OCI-LY3 (cell line): Measurements from ENCODE around the gene AQP2.

Experiments
- H2AFZ ChIP-seq: fragments of 200-600, 300-600 bp; shearing (Covaris generic); 2 replicates; pipeline ENCODE4 v1.6.0; 2014; ENCODE audit warnings: antibody characterized with exemption, low read depth, low read length
- H3K27ac ChIP-seq: fragments of 200-600, 300-600 bp; sonication (generic); 2 replicates; pipeline ENCODE4 v1.5.1; 2014; ENCODE audit warnings: mild to moderate bottlenecking, low read length, moderate library complexity, mixed read lengths
- H3K27me3 ChIP-seq: fragments of 200-600, 300-600 bp; sonication (generic); 2 replicates; pipeline ENCODE4 v1.6.1; 2014; ENCODE audit warnings: low read depth, low read length, mixed read lengths
- H3K36me3 ChIP-seq: fragments of 200-600, 300-600 bp; sonication (generic); replicated peaks from 2 replicates; pipeline ENCODE3; 2014; ENCODE audit warnings: low read depth, low read length, mixed read lengths
- H3K4me1 ChIP-seq: fragments of 300-600, 200-600 bp; sonication (generic); 2 replicates; pipeline ENCODE4 v1.6.1; 2014; ENCODE audit warnings: low read length, mixed read lengths
- H3K4me2 ChIP-seq: fragments of 200-600, 300-600 bp; sonication (generic); 2 replicates; pipeline ENCODE4 v1.6.1; 2014; ENCODE audit warnings: low read length, mixed read lengths
- H3K4me3 ChIP-seq: fragments of 300-600, 200-600 bp; sonication (generic); 2 replicates; pipeline ENCODE4 v1.5.1; 2014; ENCODE audit warnings: antibody characterized with exemption, mild to moderate bottlenecking, low read length, moderate library complexity
- H3K79me2 ChIP-seq: fragments of 300-600, 200-600 bp; shearing (Covaris generic); 2 replicates; pipeline ENCODE4 v1.6.1; 2014; ENCODE audit warnings: mild to moderate bottlenecking, low read length, mixed read lengths
- H3K9ac ChIP-seq: fragments of 300-600, 200-600 bp; shearing (Covaris generic); 2 replicates; pipeline ENCODE4 v1.6.0; 2014; ENCODE audit warnings: mild to moderate bottlenecking, low read length, moderate library complexity
- H3K9me3 ChIP-seq: fragments of 200-600, 300-600 bp; shearing (Covaris generic); 2 replicates; pipeline ENCODE4 v1.6.1; 2014; ENCODE audit warnings: low read length, mixed read lengths; ENCODE audit not compliant: insufficient read depth
- H4K20me1 ChIP-seq: fragments of 200-600, 300-600 bp; sonication (generic); 2 replicates; pipeline ENCODE4 v1.6.1; 2016; ENCODE audit warnings: low read length, mixed read lengths; ENCODE audit not compliant: insufficient read depth
- EZH2phosphoT487 ChIP-seq: fragments of 200-600 bp; shearing (Covaris generic); IDR thresholded peaks from 2 replicates; pipeline ENCODE4 v1.6.1; 2018; ENCODE audit warnings: antibody characterized with exemption, mixed run types, low read depth
- TF ChIP-seq, protein P1 (sequence below): fragments of 200-600, 300-600 bp; sonication (generic); IDR thresholded peaks from 2 replicates; pipeline ENCODE4 v1.5.1; 2014; ENCODE audit warnings: antibody characterized with exemption, low read length, low read depth

Gene AQP2

DNA sequence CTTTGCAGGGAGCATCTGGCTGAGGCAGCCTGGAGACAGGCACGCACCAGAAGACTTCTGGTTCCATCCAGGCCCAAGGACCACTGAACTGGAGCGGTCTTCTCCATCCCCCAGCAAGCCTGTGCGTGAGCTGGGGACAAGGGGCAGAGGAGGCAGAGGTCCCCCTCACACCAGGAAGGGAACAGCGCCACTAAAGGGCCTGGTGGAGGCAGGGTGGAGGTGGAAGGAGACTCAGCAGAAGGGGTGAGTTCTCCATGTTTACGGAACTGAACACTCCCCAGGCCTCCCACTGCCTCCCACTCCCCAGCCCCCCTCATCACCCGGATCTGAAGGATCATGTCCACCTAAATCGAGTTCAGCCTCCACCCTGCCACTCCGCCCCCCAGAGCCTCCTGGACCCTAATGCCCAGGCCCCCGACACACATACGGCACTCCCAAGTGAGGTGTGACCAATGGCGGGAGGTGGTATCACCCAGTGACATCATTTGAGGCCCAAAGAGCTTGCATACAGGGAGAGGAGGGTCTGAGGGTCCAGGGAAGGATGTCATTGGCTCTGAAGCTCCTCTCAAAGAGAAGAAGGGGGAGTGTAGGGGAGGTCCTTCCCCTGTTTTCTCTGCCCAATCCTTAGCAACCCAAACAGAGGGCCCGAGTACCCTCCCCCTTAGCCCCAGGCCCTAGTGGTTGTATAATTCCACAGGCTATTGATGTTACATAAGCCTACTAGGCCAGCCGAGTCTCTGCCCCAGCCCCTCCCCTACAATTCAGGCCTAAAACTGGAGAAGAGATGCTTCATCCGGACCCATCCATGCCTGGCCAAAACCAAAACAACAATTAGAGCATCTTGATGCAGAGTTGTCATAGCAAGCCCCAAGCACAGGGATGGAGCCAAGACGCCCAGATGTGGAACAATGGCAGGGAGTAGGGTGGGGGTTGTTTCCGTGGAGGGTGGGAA, 47.9 kb upstream of the AQP2 start:
- Histone ChIP-seq H3K36me3 (no peaks in the 10 kb centered on the region), H3K4me1 (peaks cover 13% of the 10 kb centered on the region), H3K9me3 (no peaks in the 10 kb centered on the region), H3K27ac (no peak overlapping the region), H4K20me1 (no peaks in the 10 kb centered on the region), H3K4me2 (no peak overlapping the region), H3K9ac (no peak overlapping the region), H2AFZ (no peak overlapping the region), H3K27me3 (no peaks in the 10 kb centered on the region), H3K79me2 (no peaks in the 10 kb centered on the region), H3K4me3 (no peak overlapping the region)
- TF ChIP-seq, protein P1, sequence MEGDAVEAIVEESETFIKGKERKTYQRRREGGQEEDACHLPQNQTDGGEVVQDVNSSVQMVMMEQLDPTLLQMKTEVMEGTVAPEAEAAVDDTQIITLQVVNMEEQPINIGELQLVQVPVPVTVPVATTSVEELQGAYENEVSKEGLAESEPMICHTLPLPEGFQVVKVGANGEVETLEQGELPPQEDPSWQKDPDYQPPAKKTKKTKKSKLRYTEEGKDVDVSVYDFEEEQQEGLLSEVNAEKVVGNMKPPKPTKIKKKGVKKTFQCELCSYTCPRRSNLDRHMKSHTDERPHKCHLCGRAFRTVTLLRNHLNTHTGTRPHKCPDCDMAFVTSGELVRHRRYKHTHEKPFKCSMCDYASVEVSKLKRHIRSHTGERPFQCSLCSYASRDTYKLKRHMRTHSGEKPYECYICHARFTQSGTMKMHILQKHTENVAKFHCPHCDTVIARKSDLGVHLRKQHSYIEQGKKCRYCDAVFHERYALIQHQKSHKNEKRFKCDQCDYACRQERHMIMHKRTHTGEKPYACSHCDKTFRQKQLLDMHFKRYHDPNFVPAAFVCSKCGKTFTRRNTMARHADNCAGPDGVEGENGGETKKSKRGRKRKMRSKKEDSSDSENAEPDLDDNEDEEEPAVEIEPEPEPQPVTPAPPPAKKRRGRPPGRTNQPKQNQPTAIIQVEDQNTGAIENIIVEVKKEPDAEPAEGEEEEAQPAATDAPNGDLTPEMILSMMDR, result no peak

DNA sequence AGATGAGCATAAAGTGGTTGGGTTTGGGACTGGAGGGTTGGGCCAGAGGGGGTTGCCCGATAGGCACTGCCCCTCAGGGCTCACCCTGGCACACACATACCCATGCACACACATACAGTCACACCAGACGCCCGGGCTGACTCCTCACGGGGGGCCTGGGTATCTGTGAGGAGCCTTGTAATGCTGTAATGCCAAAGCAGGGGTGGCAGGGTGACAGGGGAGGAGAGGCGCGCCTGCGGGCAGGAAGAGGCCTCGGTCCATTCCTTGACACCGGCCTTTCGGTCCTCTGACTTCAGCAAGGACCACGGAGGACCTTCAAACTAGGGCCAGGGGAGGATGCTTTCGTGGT, 47.2 kb upstream of the AQP2 start:
- Histone ChIP-seq H3K4me2 (peak overlapping the region; percentile 62), H3K79me2 (no peaks in the 10 kb centered on the region), H2AFZ (no peak overlapping the region), H3K27ac (no peak overlapping the region), H4K20me1 (no peaks in the 10 kb centered on the region), H3K4me1 (peaks cover 7% of the 10 kb centered on the region), H3K9ac (no peak overlapping the region), H3K4me3 (peak overlapping the region; percentile 77), H3K9me3 (no peaks in the 10 kb centered on the region), H3K36me3 (no peaks in the 10 kb centered on the region), H3K27me3 (no peaks in the 10 kb centered on the region)
- TF ChIP-seq EZH2phosphoT487, result no peak
- TF ChIP-seq, protein P1, result no peak

DNA sequence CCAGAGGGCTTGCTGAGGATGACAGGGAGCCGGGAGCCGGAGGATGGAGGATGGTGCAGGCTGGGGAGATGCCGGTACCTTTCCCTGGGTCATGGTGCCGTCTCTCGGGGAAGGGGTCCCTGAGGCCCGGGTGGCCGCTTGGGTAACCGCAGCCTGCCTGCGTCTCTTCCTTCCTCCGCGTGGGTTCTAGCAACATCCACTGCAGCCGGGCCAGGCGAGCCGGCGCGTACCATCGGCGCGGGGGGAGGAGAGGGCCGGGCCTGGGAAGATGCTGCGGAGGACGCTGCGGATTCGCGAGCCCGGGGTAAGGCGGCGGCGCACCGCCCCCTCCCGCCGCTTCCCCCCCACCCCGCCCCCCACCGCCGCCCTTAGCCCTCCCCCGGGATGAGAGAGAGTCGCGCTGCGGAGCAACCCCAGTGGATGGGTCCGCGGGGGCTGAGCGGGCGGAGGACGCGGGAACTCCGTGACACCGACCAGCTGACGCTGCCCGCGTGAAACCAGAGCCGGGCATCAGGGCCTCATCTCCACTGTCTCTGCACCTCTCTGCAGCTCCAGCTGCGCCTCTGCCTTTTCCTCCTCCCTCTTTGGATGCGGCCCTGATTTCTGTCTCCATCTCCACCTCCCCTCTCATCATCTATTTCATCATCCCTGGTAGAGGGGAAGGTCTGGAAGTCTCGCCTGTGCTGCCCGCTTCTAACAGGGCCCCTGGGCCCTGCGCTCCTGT, 46.7 kb upstream of the AQP2 start, which contains the start of gene FAIM2:
TSS of gene FAIM2 (minus strand) at position 201 of the 724 bp plus-strand sequence. CDS start at position 93, 108 bp downstream.
- Histone ChIP-seq H4K20me1 (no peaks in the 10 kb centered on the region), H3K27me3 (no peaks in the 10 kb centered on the region), H2AFZ (0 out of 2 replicates have a peak within 1 kb of the TSS, but pooled peaks have one; percentile 55), H3K4me2 (peak within 1 kb of the TSS; percentile 76), H3K9ac (no peak within 1 kb of the TSS), H3K4me3 (peak within 1 kb of the TSS; percentile 77), H3K79me2 (no peaks in the 10 kb centered on the region), H3K9me3 (no peaks in the 10 kb centered on the region), H3K27ac (no peak within 1 kb of the TSS), H3K4me1 (peaks cover 6% of the 10 kb centered on the region; the same call in 1 of the 2 replicates), H3K36me3 (no peaks in the 10 kb centered on the region)
- no peak for TF ChIP-seq EZH2phosphoT487
- TF ChIP-seq, protein P1, result no peak

DNA sequence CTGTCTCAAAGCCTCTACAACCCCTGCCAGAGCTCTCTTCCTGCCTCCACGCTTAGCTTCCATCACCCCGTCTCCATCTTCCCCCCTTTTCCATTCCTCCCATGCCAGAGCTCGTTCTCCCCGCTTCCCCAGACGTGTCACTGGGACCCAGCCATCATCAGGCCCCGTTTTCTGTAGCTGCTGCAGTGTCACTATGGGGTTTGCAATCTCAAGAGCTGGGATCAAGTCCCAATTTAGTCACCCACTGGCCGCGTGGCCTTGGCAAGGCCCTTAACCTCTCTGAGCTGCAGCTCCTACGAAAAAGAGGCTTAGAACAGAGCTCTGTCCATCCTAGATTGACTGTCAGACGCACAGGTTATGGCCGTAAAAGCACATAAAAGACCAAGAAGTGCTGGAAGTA, 45.9 kb upstream of the AQP2 start:
- Histone ChIP-seq H3K36me3 (no peaks in the 10 kb centered on the region), H3K79me2 (no peaks in the 10 kb centered on the region), H3K9ac (no peak overlapping the region), H3K4me2 (peak overlapping the region; percentile 76), H3K4me1 (peaks cover 6% of the 10 kb centered on the region; the same call in 1 of the 2 replicates), H2AFZ (0 out of 2 replicates have a peak overlapping the region, but pooled peaks have one; percentile 55), H3K4me3 (peak overlapping the region; percentile 77; the same call in 1 of the 2 replicates), H3K9me3 (no peaks in the 10 kb centered on the region), H3K27ac (no peak overlapping the region), H4K20me1 (no peaks in the 10 kb centered on the region), H3K27me3 (no peaks in the 10 kb centered on the region)
- TF ChIP-seq EZH2phosphoT487, result no peak
- TF ChIP-seq, protein P1, result no peak
